NT2/D1 (cell line): Measurements from ENCODE around the gene ZNF674.

Experiments used
- SUZ12 ChIP-seq: IDR thresholded peaks from 2 replicates; pipeline ENCODE4 v1.6.1; 2011; ENCODE audit not compliant: insufficient read length, insufficient read depth; ENCODE audit errors: extremely low read depth
- YY1 ChIP-seq: IDR thresholded peaks from 2 replicates; pipeline ENCODE4 v1.6.1; 2011; ENCODE audit not compliant: insufficient read length, insufficient read depth
- ZNF274 ChIP-seq: IDR thresholded peaks from 2 replicates; pipeline ENCODE4 v1.6.1; 2011; ENCODE audit warnings: mild to moderate bottlenecking, low read depth, low read length

GRCh38 chrX:46549914-46550313 is 4.7 kb upstream of the ZNF674 start:
- no peak for TF ChIP-seq YY1
- TF ChIP-seq ZNF274 = no peak
- no peak for TF ChIP-seq SUZ12
